Dendritic cell treated with granulocyte-macrophage colony-stimulating factor and Interleukin-4, amounts not matched to agents 40 ng/mL and 50 ng/mL, for 4 days (primary cell): ENCODE measurements around the gene CAVIN2.

ENCODE experiments used
- H3K27ac Mint-ChIP-seq: one replicate; pipeline ENCODE4 v1.8.0; 2022; ENCODE audit warnings: mild to moderate bottlenecking, mixed read lengths
- H3K27me3 Mint-ChIP-seq: one replicate; pipeline ENCODE4 v1.8.0; 2022; ENCODE audit warnings: mild to moderate bottlenecking, mixed read lengths
- H3K36me3 Mint-ChIP-seq: one replicate; pipeline ENCODE4 v1.8.0; 2022; ENCODE audit warnings: low read depth, mixed read lengths
- H3K4me1 Mint-ChIP-seq: one replicate; pipeline ENCODE4 v1.8.0; 2022; ENCODE audit warnings: low read depth, mixed read lengths
- H3K4me3 Mint-ChIP-seq: one replicate; pipeline ENCODE4 v1.8.0; 2022; ENCODE audit warnings: mild to moderate bottlenecking, moderate library complexity, mixed read lengths
- H3K9me3 Mint-ChIP-seq: one replicate; pipeline ENCODE4 v1.8.0; 2022; ENCODE audit warnings: mixed read lengths
- intact Hi-C: fragments of 100-400 bp; cut with micrococcal nuclease; formaldehyde crosslinking; loops from one replicate; pipeline ENCODE4 v1.15.0; 2022

The CAVIN2 gene

GRCh38 chr2:191877875-191878274 lies 31.0 kb upstream of the CAVIN2 start:
- intact Hi-C loops, result no loop called here
- Mint-ChIP-seq H3K36me3 (no peaks in the 10 kb centered on the region), H3K4me1 (no peaks in the 10 kb centered on the region), H3K9me3 (peaks cover 20% of the 10 kb centered on the region), H3K27me3 (no peaks in the 10 kb centered on the region), H3K27ac (no peak overlapping the region), H3K4me3 (no peak overlapping the region)

- Mint-ChIP-seq H3K27me3 (no peaks in the 10 kb centered on the region), H3K36me3 (no peaks in the 10 kb centered on the region)
Observed at GRCh38 chr2:191875859-191876258, 29.0 kb upstream of the CAVIN2 start.

GRCh38 chr2:191870744-191871143 lies 23.9 kb upstream of the CAVIN2 start:
- Mint-ChIP-seq H3K4me1 (peaks cover 17% of the 10 kb centered on the region), H3K27ac (no peak overlapping the region), H3K4me3 (no peak overlapping the region), H3K36me3 (no peaks in the 10 kb centered on the region), H3K27me3 (no peaks in the 10 kb centered on the region), H3K9me3 (no peaks in the 10 kb centered on the region)
- intact Hi-C loops, result no loop called here

More at GRCh38 chr2:191875859-191876258, 29.0 kb upstream of the CAVIN2 start:
- H3K9me3 Mint-ChIP-seq, result peaks cover 8% of the 10 kb centered on the region
- intact Hi-C loops, result no loop called here
- no peak overlapping the region for H3K4me3 Mint-ChIP-seq
- no peaks in the 10 kb centered on the region for H3K4me1 Mint-ChIP-seq
- no peak overlapping the region for H3K27ac Mint-ChIP-seq

GRCh38 chr2:191869781-191870180 lies 22.9 kb upstream of the CAVIN2 start:
- no peaks in the 10 kb centered on the region for H3K36me3 Mint-ChIP-seq
- no peaks in the 10 kb centered on the region for H3K9me3 Mint-ChIP-seq
- no peaks in the 10 kb centered on the region for H3K27me3 Mint-ChIP-seq
- H3K4me1 Mint-ChIP-seq, result peaks cover 20% of the 10 kb centered on the region
- intact Hi-C loops, result no loop called here
- no peak overlapping the region for H3K4me3 Mint-ChIP-seq
- H3K27ac Mint-ChIP-seq, result no peak overlapping the region

GRCh38 chr2:191869178-191869577 lies 22.3 kb upstream of the CAVIN2 start:
- peaks cover 22% of the 10 kb centered on the region for H3K4me1 Mint-ChIP-seq
- H3K9me3 Mint-ChIP-seq, result no peaks in the 10 kb centered on the region
- intact Hi-C loops, result no loop called here
- no peak overlapping the region for H3K4me3 Mint-ChIP-seq
- H3K27me3 Mint-ChIP-seq, result no peaks in the 10 kb centered on the region
- H3K36me3 Mint-ChIP-seq, result no peaks in the 10 kb centered on the region
- no peak overlapping the region for H3K27ac Mint-ChIP-seq

GRCh38 chr2:191867507-191867847 lies 20.6 kb upstream of the CAVIN2 start:
- Mint-ChIP-seq H3K27me3 (no peaks in the 10 kb centered on the region), H3K36me3 (no peaks in the 10 kb centered on the region), H3K4me1 (peaks cover 22% of the 10 kb centered on the region), H3K4me3 (no peak overlapping the region), H3K9me3 (no peaks in the 10 kb centered on the region), H3K27ac (no peak overlapping the region)
- intact Hi-C loops, result no loop called here

GRCh38 chr2:191866675-191867506 lies 20.0 kb upstream of the CAVIN2 start:
- H3K36me3 Mint-ChIP-seq, result no peaks in the 10 kb centered on the region
- H3K9me3 Mint-ChIP-seq, result no peaks in the 10 kb centered on the region
- no peaks in the 10 kb centered on the region for H3K27me3 Mint-ChIP-seq
- intact Hi-C loops, result no loop called here
- H3K27ac Mint-ChIP-seq, result no peak overlapping the region
- H3K4me1 Mint-ChIP-seq, result peaks cover 22% of the 10 kb centered on the region
- no peak overlapping the region for H3K4me3 Mint-ChIP-seq

GRCh38 chr2:191866195-191866594 lies 19.3 kb upstream of the CAVIN2 start:
- peaks cover 22% of the 10 kb centered on the region for H3K4me1 Mint-ChIP-seq
- H3K4me3 Mint-ChIP-seq, result no peak overlapping the region
- no peaks in the 10 kb centered on the region for H3K36me3 Mint-ChIP-seq
- H3K9me3 Mint-ChIP-seq, result no peaks in the 10 kb centered on the region
- no peak overlapping the region for H3K27ac Mint-ChIP-seq
- H3K27me3 Mint-ChIP-seq, result no peaks in the 10 kb centered on the region
- intact Hi-C loops, result no loop called here

- H3K36me3 Mint-ChIP-seq, result no peaks in the 10 kb centered on the region
- no peaks in the 10 kb centered on the region for H3K9me3 Mint-ChIP-seq
- peaks cover 22% of the 10 kb centered on the region for H3K4me1 Mint-ChIP-seq
- no peaks in the 10 kb centered on the region for H3K27me3 Mint-ChIP-seq
- intact Hi-C loops, result no loop called here
- no peak overlapping the region for H3K4me3 Mint-ChIP-seq
- no peak overlapping the region for H3K27ac Mint-ChIP-seq
Observed at GRCh38 chr2:191864628-191865374, 17.9 kb upstream of the CAVIN2 start.

GRCh38 chr2:191863988-191864387 lies 17.1 kb upstream of the CAVIN2 start:
- Mint-ChIP-seq H3K36me3 (no peaks in the 10 kb centered on the region), H3K9me3 (no peaks in the 10 kb centered on the region), H3K27me3 (no peaks in the 10 kb centered on the region), H3K4me1 (peaks cover 22% of the 10 kb centered on the region), H3K4me3 (no peak overlapping the region), H3K27ac (no peak overlapping the region)
- intact Hi-C loops, result no loop called here

- no peak overlapping the region for H3K27ac Mint-ChIP-seq
- peaks cover 17% of the 10 kb centered on the region for H3K4me1 Mint-ChIP-seq
- no peaks in the 10 kb centered on the region for H3K9me3 Mint-ChIP-seq
- no peak overlapping the region for H3K4me3 Mint-ChIP-seq
- no peaks in the 10 kb centered on the region for H3K36me3 Mint-ChIP-seq
- no peaks in the 10 kb centered on the region for H3K27me3 Mint-ChIP-seq
- intact Hi-C loops, result no loop called here
Observed at GRCh38 chr2:191862156-191862775, 15.4 kb upstream of the CAVIN2 start.

- intact Hi-C loops, result no loop called here
- no peaks in the 10 kb centered on the region for H3K27me3 Mint-ChIP-seq
- H3K27ac Mint-ChIP-seq, result no peak overlapping the region
Observed at GRCh38 chr2:191860760-191861466, 14.0 kb upstream of the CAVIN2 start.

GRCh38 chr2:191859681-191860080 lies 12.8 kb upstream of the CAVIN2 start:
- no peak overlapping the region for H3K4me3 Mint-ChIP-seq
- intact Hi-C loops, result no loop called here
- H3K27me3 Mint-ChIP-seq, result no peaks in the 10 kb centered on the region
- no peak overlapping the region for H3K27ac Mint-ChIP-seq
- no peaks in the 10 kb centered on the region for H3K36me3 Mint-ChIP-seq
- peaks cover 1% of the 10 kb centered on the region for H3K4me1 Mint-ChIP-seq
- H3K9me3 Mint-ChIP-seq, result no peaks in the 10 kb centered on the region

More at GRCh38 chr2:191860760-191861466, 14.0 kb upstream of the CAVIN2 start:
- H3K9me3 Mint-ChIP-seq, result no peaks in the 10 kb centered on the region
- peaks cover 5% of the 10 kb centered on the region for H3K4me1 Mint-ChIP-seq
- H3K36me3 Mint-ChIP-seq, result no peaks in the 10 kb centered on the region
- H3K4me3 Mint-ChIP-seq, result no peak overlapping the region

- H3K27ac Mint-ChIP-seq, result no peak overlapping the region
- no peak overlapping the region for H3K4me3 Mint-ChIP-seq
- intact Hi-C loops, result no loop called here
Observed at GRCh38 chr2:191857886-191858285, 11.0 kb upstream of the CAVIN2 start.

More at GRCh38 chr2:191857886-191858285, 11.0 kb upstream of the CAVIN2 start:
- Mint-ChIP-seq H3K36me3 (no peaks in the 10 kb centered on the region), H3K27me3 (no peaks in the 10 kb centered on the region), H3K4me1 (no peaks in the 10 kb centered on the region), H3K9me3 (no peaks in the 10 kb centered on the region)
